HL-60 (cell line): ENCODE data around the gene CHST14.

Experiments used
- DNase-seq, 2 experiments: peaks; one replicate each; pipeline ENCODE4 v3.0.0-alpha.2; 2010 to 2020; ENCODE audit warnings: low read depth in 1 of 2, low spot score in 1 of 2
- H3K27ac ChIP-seq: fragments of 250-450 bp; sonication (Bioruptor Pico); replicated peaks from 2 replicates; pipeline ENCODE4 v1.5.1; 2020; ENCODE audit warnings: mild to moderate bottlenecking, moderate library complexity
- H3K27me3 ChIP-seq: fragments of 250-450 bp; sonication (Bioruptor Pico); 2 replicates; pipeline ENCODE4 v1.5.1; 2021; ENCODE audit warnings: mild to moderate bottlenecking, moderate library complexity; ENCODE audit not compliant: insufficient read depth, poor library complexity, severe bottlenecking
- H3K4me3 ChIP-seq: replicated peaks from 2 replicates; pipeline ENCODE4 v1.5.1; 2011; ENCODE audit warnings: mild to moderate bottlenecking, control low read depth, low read length; ENCODE audit not compliant: insufficient read depth
- GABPA ChIP-seq: IDR thresholded peaks from 2 replicates; pipeline ENCODE4 v1.6.1; 2012; ENCODE audit warnings: low read depth
- POLR2AphosphoS5 ChIP-seq: IDR thresholded peaks from 2 replicates; pipeline ENCODE4 v1.6.1; 2012; ENCODE audit warnings: low read depth
- SPI1 ChIP-seq: IDR thresholded peaks from 2 replicates; pipeline ENCODE4 v1.6.1; 2012; ENCODE audit warnings: low read depth, mild to moderate bottlenecking, borderline replicate concordance
- TF ChIP-seq, protein P1 (sequence below): IDR thresholded peaks from one replicate; pipeline ENCODE4 v1.5.1; 2011; ENCODE audit warnings: low read length, control low read depth, inconsistent platforms; ENCODE audit not compliant: insufficient read depth
- TF ChIP-seq, protein P2 (sequence below): IDR thresholded peaks from 2 replicates; pipeline ENCODE4 v1.6.1; 2012; ENCODE audit warnings: low read depth; ENCODE audit not compliant: insufficient replicate concordance

CHST14 gene

DNA sequence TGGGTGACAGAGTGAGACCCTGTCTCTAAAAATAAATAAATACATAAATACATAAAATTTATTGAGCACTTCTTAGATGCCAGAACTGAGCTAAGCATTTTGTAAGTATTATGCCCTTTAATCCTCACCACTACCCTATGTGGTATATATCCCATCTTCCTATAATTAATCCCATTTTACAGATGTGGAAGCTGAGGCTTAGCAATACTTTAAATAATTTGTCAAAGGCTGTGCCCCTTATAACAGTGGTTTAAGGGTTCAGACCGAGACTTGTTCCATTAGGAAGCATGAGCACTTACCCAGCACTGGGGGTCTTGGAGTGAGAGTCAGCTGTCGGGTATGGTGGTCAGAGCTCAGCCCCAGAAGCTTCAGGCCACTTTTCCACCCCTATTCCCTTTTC is 7.5 kb upstream of the CHST14 start:
- no peak for DNase-seq
- H3K27me3 ChIP-seq = no peaks in the 10 kb centered on the region
- TF ChIP-seq POLR2AphosphoS5 (no peak), SPI1 (no peak), GABPA (no peak)
- TF ChIP-seq, protein P1, sequence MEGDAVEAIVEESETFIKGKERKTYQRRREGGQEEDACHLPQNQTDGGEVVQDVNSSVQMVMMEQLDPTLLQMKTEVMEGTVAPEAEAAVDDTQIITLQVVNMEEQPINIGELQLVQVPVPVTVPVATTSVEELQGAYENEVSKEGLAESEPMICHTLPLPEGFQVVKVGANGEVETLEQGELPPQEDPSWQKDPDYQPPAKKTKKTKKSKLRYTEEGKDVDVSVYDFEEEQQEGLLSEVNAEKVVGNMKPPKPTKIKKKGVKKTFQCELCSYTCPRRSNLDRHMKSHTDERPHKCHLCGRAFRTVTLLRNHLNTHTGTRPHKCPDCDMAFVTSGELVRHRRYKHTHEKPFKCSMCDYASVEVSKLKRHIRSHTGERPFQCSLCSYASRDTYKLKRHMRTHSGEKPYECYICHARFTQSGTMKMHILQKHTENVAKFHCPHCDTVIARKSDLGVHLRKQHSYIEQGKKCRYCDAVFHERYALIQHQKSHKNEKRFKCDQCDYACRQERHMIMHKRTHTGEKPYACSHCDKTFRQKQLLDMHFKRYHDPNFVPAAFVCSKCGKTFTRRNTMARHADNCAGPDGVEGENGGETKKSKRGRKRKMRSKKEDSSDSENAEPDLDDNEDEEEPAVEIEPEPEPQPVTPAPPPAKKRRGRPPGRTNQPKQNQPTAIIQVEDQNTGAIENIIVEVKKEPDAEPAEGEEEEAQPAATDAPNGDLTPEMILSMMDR = no peak
- TF ChIP-seq, protein P2, sequence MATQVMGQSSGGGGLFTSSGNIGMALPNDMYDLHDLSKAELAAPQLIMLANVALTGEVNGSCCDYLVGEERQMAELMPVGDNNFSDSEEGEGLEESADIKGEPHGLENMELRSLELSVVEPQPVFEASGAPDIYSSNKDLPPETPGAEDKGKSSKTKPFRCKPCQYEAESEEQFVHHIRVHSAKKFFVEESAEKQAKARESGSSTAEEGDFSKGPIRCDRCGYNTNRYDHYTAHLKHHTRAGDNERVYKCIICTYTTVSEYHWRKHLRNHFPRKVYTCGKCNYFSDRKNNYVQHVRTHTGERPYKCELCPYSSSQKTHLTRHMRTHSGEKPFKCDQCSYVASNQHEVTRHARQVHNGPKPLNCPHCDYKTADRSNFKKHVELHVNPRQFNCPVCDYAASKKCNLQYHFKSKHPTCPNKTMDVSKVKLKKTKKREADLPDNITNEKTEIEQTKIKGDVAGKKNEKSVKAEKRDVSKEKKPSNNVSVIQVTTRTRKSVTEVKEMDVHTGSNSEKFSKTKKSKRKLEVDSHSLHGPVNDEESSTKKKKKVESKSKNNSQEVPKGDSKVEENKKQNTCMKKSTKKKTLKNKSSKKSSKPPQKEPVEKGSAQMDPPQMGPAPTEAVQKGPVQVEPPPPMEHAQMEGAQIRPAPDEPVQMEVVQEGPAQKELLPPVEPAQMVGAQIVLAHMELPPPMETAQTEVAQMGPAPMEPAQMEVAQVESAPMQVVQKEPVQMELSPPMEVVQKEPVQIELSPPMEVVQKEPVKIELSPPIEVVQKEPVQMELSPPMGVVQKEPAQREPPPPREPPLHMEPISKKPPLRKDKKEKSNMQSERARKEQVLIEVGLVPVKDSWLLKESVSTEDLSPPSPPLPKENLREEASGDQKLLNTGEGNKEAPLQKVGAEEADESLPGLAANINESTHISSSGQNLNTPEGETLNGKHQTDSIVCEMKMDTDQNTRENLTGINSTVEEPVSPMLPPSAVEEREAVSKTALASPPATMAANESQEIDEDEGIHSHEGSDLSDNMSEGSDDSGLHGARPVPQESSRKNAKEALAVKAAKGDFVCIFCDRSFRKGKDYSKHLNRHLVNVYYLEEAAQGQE = no peak
- no peak overlapping the region for H3K27ac ChIP-seq
- no peak overlapping the region for H3K4me3 ChIP-seq

DNA sequence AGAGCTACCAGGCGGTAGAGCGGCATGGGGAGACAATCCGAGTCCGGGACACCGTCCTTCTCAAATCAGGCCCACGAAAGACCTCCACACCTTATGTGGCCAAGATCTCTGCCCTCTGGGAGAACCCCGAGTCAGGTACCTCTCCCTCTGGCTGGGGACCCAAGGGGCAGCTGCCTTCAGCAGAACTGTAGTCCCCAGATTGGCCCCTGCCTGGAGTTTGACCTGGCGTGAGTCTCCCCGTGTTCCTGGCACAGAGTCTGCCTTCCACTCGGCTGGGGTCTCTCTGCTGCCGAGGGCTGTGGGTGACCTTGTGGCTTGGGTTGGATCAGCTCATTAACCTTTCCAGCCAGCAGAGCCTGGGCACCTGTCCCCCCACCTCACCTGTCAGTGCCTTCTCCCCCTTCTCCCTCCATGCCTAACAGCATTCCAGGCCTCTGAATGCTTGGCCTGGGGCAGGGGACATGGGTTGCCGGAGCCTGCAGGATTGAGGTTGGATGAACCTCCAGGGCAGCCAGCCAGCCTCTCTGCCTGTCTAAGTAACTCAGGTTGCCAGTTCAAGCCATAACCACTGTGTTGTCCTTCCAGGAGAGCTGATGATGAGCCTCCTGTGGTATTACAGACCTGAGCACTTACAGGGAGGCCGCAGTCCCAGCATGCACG is 6.8 kb upstream of the CHST14 start:
- no peaks in the 10 kb centered on the region for H3K27me3 ChIP-seq
- no peak overlapping the region for H3K27ac ChIP-seq
- DNase-seq = no peak
- TF ChIP-seq, protein P2 = no peak
- TF ChIP-seq, protein P1 = no peak
- no peak for TF ChIP-seq SPI1
- no peak overlapping the region for H3K4me3 ChIP-seq

DNA sequence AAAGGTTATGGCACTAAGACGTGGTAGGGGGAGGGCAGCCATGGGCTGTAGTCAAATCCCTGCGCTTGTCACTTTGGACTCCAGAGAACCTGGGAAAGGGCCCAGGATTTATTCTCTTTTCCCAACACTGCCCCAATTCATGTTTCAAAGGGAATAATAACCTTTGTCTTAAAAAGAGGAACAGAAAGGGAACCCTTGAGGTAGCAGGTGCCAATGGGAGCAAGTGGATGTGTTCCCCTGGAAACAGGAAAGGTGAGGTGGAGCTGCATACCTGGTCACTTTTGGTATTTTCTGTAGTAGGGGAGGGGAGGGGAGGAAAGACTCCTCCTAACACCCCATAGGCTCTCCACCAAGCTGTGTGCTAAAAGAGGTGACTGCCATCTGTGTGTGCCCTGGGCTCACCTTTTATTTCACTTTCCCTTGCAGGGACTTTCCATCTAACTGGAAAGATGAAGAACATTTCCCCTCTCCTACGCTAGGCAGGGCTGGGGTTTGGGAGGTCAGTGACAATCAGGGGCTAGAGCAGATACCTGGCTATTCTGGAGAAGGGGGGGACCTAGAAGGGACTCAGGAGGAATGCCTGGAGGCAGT is 6.1 kb upstream of the CHST14 start:
- H3K27me3 ChIP-seq = no peaks in the 10 kb centered on the region
- 0 out of 2 replicates have a peak, but pooled peaks have one; percentile 2 for TF ChIP-seq SPI1
- TF ChIP-seq, protein P2 = no peak
- no peak overlapping the region for H3K4me3 ChIP-seq
- no peak overlapping the region for H3K27ac ChIP-seq
- no peak for DNase-seq
